ENCODE results near the gene MATN4.

Gene MATN4

GRCh38 chr20:45307076-45307640 is 941 bp downstream of the MATN4 start:
- H3K27me3 Mint-ChIP-seq (ENCODE audit: low read depth, poor library complexity): peaks cover 66% of the 10 kb centered on the region
- no peak overlapping the region for H3K27ac Mint-ChIP-seq
- peaks cover 6% of the 10 kb centered on the region for H3K9me3 Mint-ChIP-seq
- TF ChIP-seq CTCF (IDR thresholded peaks at IDR 0.05): no peak
- peaks cover 39% of the 10 kb centered on the region for H3K4me1 Mint-ChIP-seq
- H3K4me3 Mint-ChIP-seq: no peak overlapping the region
- H3K36me3 Mint-ChIP-seq (ENCODE audit: low read depth): no peaks in the 10 kb centered on the region
- DNase-seq: peak; percentile 56

- Mint-ChIP-seq H3K4me1 (peaks cover 36% of the 10 kb centered on the region), H3K27me3 (ENCODE audit: low read depth, poor library complexity) (peaks cover 60% of the 10 kb centered on the region), H3K27ac (no peak within 1 kb of the TSS), H3K4me3 (no peak within 1 kb of the TSS), H3K36me3 (ENCODE audit: low read depth) (no peaks in the 10 kb centered on the region), H3K9me3 (peaks cover 6% of the 10 kb centered on the region)
- peak; percentile 82 for TF ChIP-seq CTCF (IDR thresholded peaks at IDR 0.05)
- peak; percentile 64 for DNase-seq
Observed at GRCh38 chr20:45306431-45306982, 1.6 kb downstream of the MATN4 start, which contains the start of gene RBPJL. Gene RBPJL, plus strand, starts transcription at chr20:45306840. Its CDS starts 83 bp downstream, at chr20:45306923.

- H3K4me1 Mint-ChIP-seq: peaks cover 24% of the 10 kb centered on the region
- H3K27me3 Mint-ChIP-seq (ENCODE audit: low read depth, poor library complexity): peaks cover 52% of the 10 kb centered on the region
- no peak overlapping the region for H3K27ac Mint-ChIP-seq
- no peak for DNase-seq
- H3K36me3 Mint-ChIP-seq (ENCODE audit: low read depth): no peaks in the 10 kb centered on the region
- peaks cover 6% of the 10 kb centered on the region for H3K9me3 Mint-ChIP-seq
- TF ChIP-seq CTCF (IDR thresholded peaks at IDR 0.05): no peak
- no peak overlapping the region for H3K4me3 Mint-ChIP-seq
Observed at GRCh38 chr20:45305262-45305661, 2.8 kb downstream of the MATN4 start.

- Mint-ChIP-seq H3K4me1 (peaks cover 18% of the 10 kb centered on the region), H3K36me3 (ENCODE audit: low read depth) (no peaks in the 10 kb centered on the region), H3K27ac (no peak overlapping the region), H3K9me3 (peaks cover 6% of the 10 kb centered on the region), H3K4me3 (no peak overlapping the region), H3K27me3 (ENCODE audit: low read depth, poor library complexity) (peaks cover 52% of the 10 kb centered on the region)
- no peak for TF ChIP-seq CTCF (IDR thresholded peaks at IDR 0.05)
- DNase-seq: no peak
Observed at GRCh38 chr20:45304464-45304999, 3.6 kb downstream of the MATN4 start.

GRCh38 chr20:45303586-45304463 is 4.3 kb downstream of the MATN4 start:
- Mint-ChIP-seq H3K9me3 (peaks cover 6% of the 10 kb centered on the region), H3K4me1 (peaks cover 18% of the 10 kb centered on the region), H3K36me3 (ENCODE audit: low read depth) (no peaks in the 10 kb centered on the region), H3K27me3 (ENCODE audit: low read depth, poor library complexity) (peaks cover 51% of the 10 kb centered on the region), H3K4me3 (no peak overlapping the region), H3K27ac (peak overlapping the region; percentile 22)
- TF ChIP-seq CTCF (IDR thresholded peaks at IDR 0.05): no peak
- DNase-seq: no peak
